Measurements from ENCODE around the gene PPP2R2C. TPM values are rescaled to one million over a fixed set of nuclear protein-coding genes. Genes with fewer than 3 reads are reported as not detected.
A peak's percentile ranks its signal among the peaks of the same experiment; 100 is the strongest.

Gene PPP2R2C
- total RNA-seq, 2 experiments from 2014 or later: not detected

DNA sequence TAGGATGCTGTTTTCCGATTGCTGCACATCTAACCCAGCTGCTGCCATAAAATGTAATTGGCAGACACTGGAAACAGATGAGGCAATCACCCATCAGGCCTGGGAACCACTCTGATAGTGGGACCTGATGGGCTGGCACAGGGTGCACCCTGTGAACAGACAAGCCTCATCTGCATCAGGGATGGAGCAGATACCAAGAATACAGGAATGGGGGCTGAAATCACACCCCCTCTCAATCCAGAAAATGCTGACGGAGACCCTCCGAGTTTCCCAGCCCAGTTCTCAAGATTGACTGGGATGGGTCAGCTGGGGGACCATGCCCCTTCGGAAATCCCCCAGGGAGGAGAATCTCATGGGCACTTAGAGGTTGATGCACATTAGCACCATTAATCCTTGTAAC is 28.8 kb upstream of the PPP2R2C start:
- no peaks in the 10 kb centered on the region for H3K27me3 Mint-ChIP-seq
- H3K36me3 Mint-ChIP-seq (ENCODE audit: low read depth): no peaks in the 10 kb centered on the region
- ChIA-PET POLR2A (no interaction called here), CTCF (no interaction called here)
- peak; percentile 2 for DNase-seq
- H3K4me3 Mint-ChIP-seq: no peak overlapping the region
- no peak overlapping the region for H3K27ac Mint-ChIP-seq
- H3K4me1 Mint-ChIP-seq: no peaks in the 10 kb centered on the region
- H3K9me3 Mint-ChIP-seq: peaks cover 15% of the 10 kb centered on the region

DNA sequence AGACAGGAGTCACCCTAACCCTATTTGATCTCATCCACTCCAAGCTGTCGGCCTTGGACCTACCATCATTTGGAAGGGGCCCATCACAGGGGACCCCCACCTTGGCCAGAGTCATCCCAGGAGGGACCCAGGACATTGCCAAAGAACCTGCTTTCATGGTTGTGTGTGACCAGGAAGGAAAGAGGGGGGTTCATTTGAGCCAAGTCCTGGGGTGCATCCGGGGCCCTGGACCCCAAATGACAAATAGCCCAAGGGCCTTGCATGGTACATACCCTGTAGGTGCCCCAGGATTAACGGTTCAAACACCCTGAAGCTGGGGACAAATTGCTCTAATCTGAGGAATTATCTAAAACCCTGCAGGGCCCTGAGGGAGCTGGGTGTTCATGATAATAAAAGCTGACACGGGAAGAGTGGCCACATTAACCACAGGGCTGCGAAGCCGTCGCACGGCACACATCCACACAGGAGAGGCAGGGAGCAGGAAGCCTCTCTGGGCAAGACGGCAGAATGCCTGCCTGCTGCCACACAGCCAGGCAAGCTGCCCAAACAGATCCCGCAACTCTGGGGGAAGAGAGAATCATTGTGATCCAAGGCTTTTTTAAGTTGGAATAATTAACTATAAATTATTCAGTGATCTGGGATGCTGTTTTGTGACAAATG is 28.2 kb upstream of the PPP2R2C start:
- Mint-ChIP-seq H3K4me1 (no peaks in the 10 kb centered on the region), H3K9me3 (peaks cover 12% of the 10 kb centered on the region), H3K36me3 (ENCODE audit: low read depth) (no peaks in the 10 kb centered on the region), H3K27ac (no peak overlapping the region), H3K27me3 (no peaks in the 10 kb centered on the region), H3K4me3 (no peak overlapping the region)
- POLR2A ChIA-PET: no interaction called here
- CTCF ChIA-PET: no interaction called here
- no peak for DNase-seq

DNA sequence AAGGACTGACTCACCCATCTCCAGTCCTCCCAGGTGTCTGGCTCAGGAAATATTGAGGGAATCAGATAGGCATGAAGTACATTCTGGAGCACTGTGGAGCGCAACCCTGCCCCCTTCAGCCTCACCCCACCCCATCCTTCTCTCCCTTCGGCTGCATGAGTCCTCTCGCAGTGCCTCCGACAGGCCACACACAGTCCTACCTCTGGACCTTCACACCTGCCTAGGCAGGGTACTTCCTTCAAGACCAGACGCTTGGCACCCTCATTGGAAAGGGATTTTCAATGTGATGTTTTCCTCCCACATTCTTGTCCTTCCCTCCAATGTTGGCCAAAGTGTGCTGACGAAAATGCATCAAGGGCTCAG is 26.8 kb upstream of the PPP2R2C start:
- Mint-ChIP-seq H3K4me1 (no peaks in the 10 kb centered on the region), H3K27me3 (no peaks in the 10 kb centered on the region), H3K9me3 (peaks cover 8% of the 10 kb centered on the region), H3K36me3 (ENCODE audit: low read depth) (no peaks in the 10 kb centered on the region), H3K27ac (no peak overlapping the region), H3K4me3 (no peak overlapping the region)
- ChIA-PET CTCF (no interaction called here), POLR2A (no interaction called here)
- DNase-seq: peak; percentile 2

DNA sequence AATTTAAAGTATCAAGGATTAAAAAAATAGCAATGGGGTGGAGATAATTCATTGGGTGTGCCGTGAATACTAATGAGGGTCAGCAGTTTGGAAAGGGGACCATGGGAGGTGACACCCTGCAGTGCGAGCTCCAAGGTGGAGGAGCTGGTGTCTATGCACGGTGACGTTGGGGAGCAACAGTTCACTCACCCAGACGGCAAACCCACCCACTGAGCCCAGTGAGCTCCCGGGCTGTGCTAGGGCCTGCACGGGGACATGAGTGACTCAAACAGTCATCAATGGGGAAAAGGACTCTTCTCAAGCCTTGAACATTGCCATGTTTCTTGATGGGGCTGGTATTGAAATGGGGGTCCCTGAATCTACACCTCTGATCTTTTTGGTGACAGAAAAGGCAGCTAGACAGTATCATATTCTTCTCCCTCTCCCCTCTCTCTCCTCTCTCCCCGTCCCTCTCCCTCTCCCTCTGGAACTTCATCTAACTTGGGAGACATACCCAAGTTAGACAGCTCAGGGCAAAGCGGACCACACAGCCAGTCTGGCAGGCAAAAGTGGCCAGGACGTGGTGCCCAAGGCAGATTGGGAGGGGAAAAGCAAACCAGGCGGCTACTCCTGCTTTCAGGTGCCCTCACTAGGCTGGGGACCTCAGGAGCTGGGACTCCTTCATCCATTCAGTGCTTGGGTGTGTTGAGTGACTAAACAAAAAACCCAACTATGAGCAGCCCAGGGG is 26.3 kb upstream of the PPP2R2C start:
- DNase-seq: peak; percentile 4
- H3K4me3 Mint-ChIP-seq: no peak overlapping the region
- no peak overlapping the region for H3K27ac Mint-ChIP-seq
- no peaks in the 10 kb centered on the region for H3K36me3 Mint-ChIP-seq (ENCODE audit: low read depth)
- CTCF ChIA-PET: no interaction called here
- POLR2A ChIA-PET: no interaction called here
- peaks cover 4% of the 10 kb centered on the region for H3K9me3 Mint-ChIP-seq
- H3K4me1 Mint-ChIP-seq: no peaks in the 10 kb centered on the region
- no peaks in the 10 kb centered on the region for H3K27me3 Mint-ChIP-seq

GRCh38 chr4:6497796-6498195 is 25.4 kb upstream of the PPP2R2C start:
- H3K9me3 Mint-ChIP-seq: peaks cover 3% of the 10 kb centered on the region
- H3K27ac Mint-ChIP-seq: no peak overlapping the region
- H3K36me3 Mint-ChIP-seq (ENCODE audit: low read depth): no peaks in the 10 kb centered on the region
- CTCF ChIA-PET: no interaction called here
- peaks cover 6% of the 10 kb centered on the region for H3K27me3 Mint-ChIP-seq
- H3K4me3 Mint-ChIP-seq: no peak overlapping the region
- POLR2A ChIA-PET: no interaction called here
- DNase-seq: peak; percentile 0
- H3K4me1 Mint-ChIP-seq: no peaks in the 10 kb centered on the region

- H3K4me1 Mint-ChIP-seq: no peaks in the 10 kb centered on the region
- no peak overlapping the region for H3K27ac Mint-ChIP-seq
- H3K27me3 Mint-ChIP-seq: peaks cover 6% of the 10 kb centered on the region
- ChIA-PET CTCF (no interaction called here), POLR2A (no interaction called here)
- peaks cover 8% of the 10 kb centered on the region for H3K9me3 Mint-ChIP-seq
- no peaks in the 10 kb centered on the region for H3K36me3 Mint-ChIP-seq (ENCODE audit: low read depth)
- DNase-seq: peak; percentile 2
- H3K4me3 Mint-ChIP-seq: no peak overlapping the region
Measured at GRCh38 chr4:6495736-6496135, 23.3 kb upstream of the PPP2R2C start.

DNA sequence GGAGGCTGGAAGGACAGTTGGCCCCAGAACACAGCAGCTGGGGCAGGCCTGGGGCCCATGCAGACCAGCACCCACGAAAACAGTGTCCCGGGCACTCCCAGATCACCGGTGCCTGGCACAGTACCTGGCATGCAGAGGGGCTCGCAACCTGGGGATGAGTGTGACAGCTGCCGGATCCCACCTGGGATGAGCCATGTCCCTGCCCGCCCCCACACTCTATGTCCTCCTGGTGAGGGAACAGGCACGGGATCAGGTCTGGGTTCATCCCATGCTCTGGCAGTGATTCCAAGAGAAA is 22.8 kb upstream of the PPP2R2C start:
- Mint-ChIP-seq H3K36me3 (ENCODE audit: low read depth) (no peaks in the 10 kb centered on the region), H3K27ac (no peak overlapping the region), H3K27me3 (peaks cover 6% of the 10 kb centered on the region), H3K9me3 (peaks cover 8% of the 10 kb centered on the region), H3K4me3 (no peak overlapping the region), H3K4me1 (no peaks in the 10 kb centered on the region)
- ChIA-PET CTCF (no interaction called here), POLR2A (no interaction called here)
- peak; percentile 1 for DNase-seq

DNA sequence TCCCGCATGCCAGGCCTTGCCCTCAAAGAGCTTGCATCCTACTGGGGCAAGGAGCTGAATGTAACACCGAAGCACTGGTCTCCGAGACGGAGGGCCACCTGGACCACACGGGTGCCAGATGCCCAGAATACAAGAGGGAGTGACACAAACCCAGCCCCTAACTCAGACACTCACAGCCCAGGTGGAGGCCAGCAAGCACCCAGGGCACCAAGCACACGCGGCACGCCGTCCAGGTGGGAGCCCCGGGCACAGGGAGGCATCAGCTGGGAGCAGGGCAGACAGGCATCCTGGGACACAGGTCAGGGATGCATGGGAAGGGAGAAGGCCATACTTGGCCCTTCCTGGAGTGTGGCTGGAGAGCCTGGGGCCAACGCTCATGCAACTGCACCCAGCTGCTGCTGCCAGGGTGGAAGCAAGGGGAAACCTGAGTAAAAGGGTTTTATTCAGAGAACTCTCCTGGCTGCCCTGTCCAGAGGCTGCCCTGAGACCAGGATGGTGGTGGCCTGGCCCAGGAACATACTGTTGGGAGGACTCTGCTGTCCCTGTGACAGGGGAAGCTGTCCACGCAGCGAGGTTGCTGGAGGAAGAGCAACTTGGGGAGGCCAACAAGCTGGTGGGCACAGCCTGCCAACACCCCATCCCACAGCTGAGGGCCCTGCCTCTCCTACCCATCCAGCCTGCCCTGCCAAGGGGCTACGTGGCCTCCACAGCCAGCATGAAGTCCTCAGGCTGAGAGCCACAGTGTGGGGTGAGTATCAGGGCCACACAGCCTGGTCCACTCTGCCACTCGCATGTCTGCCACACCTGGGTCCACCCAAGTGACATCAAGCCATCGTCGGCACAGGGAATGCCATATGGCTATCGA is 22.2 kb upstream of the PPP2R2C start:
- H3K27ac Mint-ChIP-seq: no peak overlapping the region
- H3K9me3 Mint-ChIP-seq: peaks cover 8% of the 10 kb centered on the region
- ChIA-PET POLR2A (no interaction called here), CTCF (no interaction called here)
- no peaks in the 10 kb centered on the region for H3K36me3 Mint-ChIP-seq (ENCODE audit: low read depth)
- H3K4me1 Mint-ChIP-seq: no peaks in the 10 kb centered on the region
- peak; percentile 2 for DNase-seq
- H3K4me3 Mint-ChIP-seq: no peak overlapping the region
- H3K27me3 Mint-ChIP-seq: peaks cover 6% of the 10 kb centered on the region

GRCh38 chr4:6493658-6494304 is 21.4 kb upstream of the PPP2R2C start:
- H3K4me1 Mint-ChIP-seq: no peaks in the 10 kb centered on the region
- ChIA-PET POLR2A (no interaction called here), CTCF (no interaction called here)
- peaks cover 8% of the 10 kb centered on the region for H3K9me3 Mint-ChIP-seq
- peaks cover 6% of the 10 kb centered on the region for H3K27me3 Mint-ChIP-seq
- no peak overlapping the region for H3K27ac Mint-ChIP-seq
- no peak overlapping the region for H3K4me3 Mint-ChIP-seq
- no peaks in the 10 kb centered on the region for H3K36me3 Mint-ChIP-seq (ENCODE audit: low read depth)
- peak; percentile 1 for DNase-seq

DNA sequence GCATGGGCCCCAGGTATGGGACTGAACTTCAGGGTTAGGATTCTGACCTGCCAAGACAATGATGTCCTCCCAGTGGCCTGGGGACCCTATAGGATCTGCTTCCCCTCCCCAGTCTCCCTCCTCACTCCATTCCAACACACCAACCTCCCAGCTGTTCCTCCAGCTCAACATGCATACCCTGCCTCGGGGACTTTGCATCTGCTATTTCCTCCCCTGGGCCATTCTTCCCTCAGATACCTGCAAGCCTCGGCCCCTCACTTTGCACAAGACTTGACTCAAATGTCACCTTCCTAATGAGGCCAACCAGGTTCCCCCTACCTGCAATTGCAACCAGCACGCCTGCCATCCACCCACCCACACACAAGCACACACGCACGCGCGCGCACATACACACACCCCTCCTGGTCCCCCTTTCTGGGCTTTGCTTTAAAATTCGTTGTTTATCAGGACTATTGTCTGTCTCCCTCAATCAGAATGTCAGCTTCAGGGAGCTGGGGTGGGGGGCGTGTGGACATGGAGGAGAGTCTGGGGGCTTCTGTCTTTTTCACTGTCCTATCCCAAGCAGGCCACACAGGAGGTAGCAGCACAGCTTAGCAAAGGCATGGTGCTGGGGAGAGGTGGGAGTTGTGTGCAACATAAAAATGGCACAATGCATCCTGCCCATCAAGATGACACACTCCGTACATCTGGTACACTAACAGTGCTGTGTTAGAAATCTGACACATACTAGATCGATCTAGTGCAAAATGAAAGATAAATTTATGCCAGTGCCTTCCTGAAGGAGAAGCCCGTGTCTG is 20.6 kb upstream of the PPP2R2C start:
- H3K4me3 Mint-ChIP-seq: no peak overlapping the region
- ChIA-PET POLR2A (no interaction called here), CTCF (no interaction called here)
- no peaks in the 10 kb centered on the region for H3K36me3 Mint-ChIP-seq (ENCODE audit: low read depth)
- no peak overlapping the region for H3K27ac Mint-ChIP-seq
- H3K27me3 Mint-ChIP-seq: peaks cover 6% of the 10 kb centered on the region
- peak; percentile 1 for DNase-seq
- H3K4me1 Mint-ChIP-seq: no peaks in the 10 kb centered on the region
- peaks cover 8% of the 10 kb centered on the region for H3K9me3 Mint-ChIP-seq

GRCh38 chr4:6492027-6492590 is 19.7 kb upstream of the PPP2R2C start:
- CTCF ChIA-PET: no interaction called here

DNA sequence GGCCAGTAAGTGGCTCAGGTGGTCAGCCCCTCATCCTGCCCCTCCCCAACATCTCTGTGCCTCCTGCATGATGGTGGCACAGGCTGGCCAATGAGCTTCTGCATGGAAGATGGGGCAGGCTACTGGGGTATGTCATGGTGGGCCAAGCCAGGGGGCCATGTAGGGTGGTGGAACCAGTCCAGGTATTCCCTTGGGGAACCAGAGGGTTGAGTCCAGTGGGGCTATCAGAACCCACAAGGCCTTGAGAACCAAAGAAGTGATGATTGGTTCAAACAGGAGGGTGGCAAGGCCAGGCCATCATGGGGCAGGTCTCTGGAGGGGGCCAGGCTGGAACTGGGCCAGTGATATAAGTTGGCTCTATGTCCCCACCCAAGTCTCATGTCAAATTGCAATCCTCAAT is 18.8 kb upstream of the PPP2R2C start:
- Mint-ChIP-seq H3K36me3 (ENCODE audit: low read depth) (no peaks in the 10 kb centered on the region), H3K27ac (no peak overlapping the region), H3K9me3 (peaks cover 8% of the 10 kb centered on the region), H3K4me3 (no peak overlapping the region), H3K4me1 (no peaks in the 10 kb centered on the region), H3K27me3 (peaks cover 13% of the 10 kb centered on the region)
- ChIA-PET POLR2A (no interaction called here), CTCF (no interaction called here)
- peak; percentile 1 for DNase-seq

More at GRCh38 chr4:6492027-6492590, 19.7 kb upstream of the PPP2R2C start:
- no peaks in the 10 kb centered on the region for H3K36me3 Mint-ChIP-seq (ENCODE audit: low read depth)
- DNase-seq: no peak
- H3K4me3 Mint-ChIP-seq: no peak overlapping the region
- H3K4me1 Mint-ChIP-seq: no peaks in the 10 kb centered on the region
- H3K27me3 Mint-ChIP-seq: peaks cover 12% of the 10 kb centered on the region
- H3K27ac Mint-ChIP-seq: no peak overlapping the region
- POLR2A ChIA-PET: no interaction called here
- H3K9me3 Mint-ChIP-seq: peaks cover 8% of the 10 kb centered on the region

All from activated CD4-positive, alpha-beta T cell treated with anti-CD3 and anti-CD28 coated beads, Interleukin-2, amount 10 ng/mL, durations not matched to agents 7 days and 5 days (primary cell).